Activated CD8-positive, alpha-beta memory T cell treated with anti-CD3 and anti-CD28 coated beads for 1 hour (primary cell): ENCODE measurements around the gene INTS1.
"Not testable (repeated sequence)": the region's sequence is repeated elsewhere in the genome, so short reads cannot be mapped to it uniquely, and the experiment has no call there.

Experiments used
- DNase-seq, 2 donors: peaks; one replicate each; pipeline ENCODE4 v3.0.0-alpha.2; 2020; ENCODE audit warnings: low read depth in 1 of 2; ENCODE audit errors: extremely low read depth in 1 of 2

Gene INTS1

GRCh38 chr7:1452205-1452604 is 52.0 kb downstream of the INTS1 start:
- no peak for DNase-seq

- no peak for DNase-seq
These were observed 53.2 kb downstream of the INTS1 start for GRCh38 chr7:1450987-1451386.

GRCh38 chr7:1450431-1450830 is 53.8 kb downstream of the INTS1 start:
- DNase-seq: no peak

- no peak for DNase-seq
These were observed 54.2 kb downstream of the INTS1 start for GRCh38 chr7:1449951-1450350.

GRCh38 chr7:1449501-1449900 is 54.7 kb downstream of the INTS1 start:
- DNase-seq: no peak

GRCh38 chr7:1448958-1449357 is 55.2 kb downstream of the INTS1 start:
- no peak for DNase-seq

- DNase-seq: no peak
These were observed 56.5 kb downstream of the INTS1 start for GRCh38 chr7:1447551-1448244.

- no peak for DNase-seq
These were observed 57.1 kb downstream of the INTS1 start for GRCh38 chr7:1447112-1447511.

GRCh38 chr7:1446620-1447032 is 57.6 kb downstream of the INTS1 start:
- no peak for DNase-seq

- DNase-seq: not testable (repeated sequence)
These were observed 58.2 kb downstream of the INTS1 start for GRCh38 chr7:1446026-1446425.

GRCh38 chr7:1445341-1445740 is 58.8 kb downstream of the INTS1 start:
- DNase-seq: no peak

- no peak for DNase-seq
These were observed 59.3 kb downstream of the INTS1 start for GRCh38 chr7:1444925-1445322.

- DNase-seq: no peak
These were observed 59.8 kb downstream of the INTS1 start for GRCh38 chr7:1444214-1444924.

- not testable (repeated sequence) for DNase-seq
These were observed 60.5 kb downstream of the INTS1 start for GRCh38 chr7:1443587-1444200.

GRCh38 chr7:1442355-1443124 is 61.6 kb downstream of the INTS1 start:
- DNase-seq: no peak

- no peak for DNase-seq
These were observed 62.4 kb downstream of the INTS1 start for GRCh38 chr7:1441615-1442354.

GRCh38 chr7:1440620-1441019 is 63.6 kb downstream of the INTS1 start:
- no peak for DNase-seq

- no peak for DNase-seq
These were observed 64.5 kb downstream of the INTS1 start for GRCh38 chr7:1439373-1440363.

GRCh38 chr7:1438821-1439220 is 65.4 kb downstream of the INTS1 start:
- no peak for DNase-seq
